ENCODE data around the gene MYH7B. TPM values are rescaled to one million over a fixed set of nuclear protein-coding genes. Genes with fewer than 3 reads are reported as not detected.

Gene MYH7B
- total RNA-seq, 1 experiment from 2014 or later, result 0.98 TPM

GRCh38 chr20:34983995-34984735 lies 28.5 kb downstream of the MYH7B start (continued):
- TF ChIP-seq ZBTB43 (CRISPR knock-in tag; IDR thresholded peaks at IDR 0.05), result peak; percentile 91; the same call in 1 of the 2 replicates
- no peak for TF ChIP-seq MLX (CRISPR knock-in tag; IDR thresholded peaks at IDR 0.05)
- TF ChIP-seq JUN (CRISPR knock-in tag; IDR thresholded peaks at IDR 0.05), result no peak
- TF ChIP-seq ZNF281 (CRISPR knock-in tag; IDR thresholded peaks at IDR 0.05), result 0 out of 2 replicates have a peak, but pooled peaks have one; percentile 16
- TF ChIP-seq ZNF423 (CRISPR knock-in tag; IDR thresholded peaks at IDR 0.05), result peak; percentile 50
- no peak for TF ChIP-seq JAZF1 (CRISPR knock-in tag; IDR thresholded peaks at IDR 0.05)
- no peak for TF ChIP-seq ZNF396 (CRISPR knock-in tag; IDR thresholded peaks at IDR 0.05; ENCODE audit: borderline replicate concordance)
- peak; percentile 60; the same call in 1 of the 2 replicates for TF ChIP-seq TEAD1 (CRISPR knock-in tag; IDR thresholded peaks at IDR 0.05)
- TF ChIP-seq ARID4B (CRISPR knock-in tag; IDR thresholded peaks at IDR 0.05; ENCODE audit: borderline replicate concordance), result no peak
- TF ChIP-seq ZNF512 (CRISPR knock-in tag; IDR thresholded peaks at IDR 0.05; ENCODE audit: borderline replicate concordance), result no peak
- TF ChIP-seq ETV6 (CRISPR knock-in tag; IDR thresholded peaks at IDR 0.05), result peak; percentile 40; the same call in 1 of the 2 replicates
- no peak for TF ChIP-seq RORB (CRISPR knock-in tag; IDR thresholded peaks at IDR 0.05)
- TF ChIP-seq SP1 (CRISPR knock-in tag; conservative IDR thresholded peaks at IDR 0.05), result peak; percentile 59
- no peak for TF ChIP-seq ZNF425 (CRISPR knock-in tag; conservative IDR thresholded peaks at IDR 0.05)

All from WTC11 (cell line).